Osteoblast (primary cell): ENCODE data around the gene CEP89. TPM values are rescaled to one million over a fixed set of nuclear protein-coding genes. Genes with fewer than 3 reads are reported as not detected.

Experiments
- DNase-seq: peaks from one replicate; pipeline ENCODE4 v3.0.0; 2011; ENCODE audit warnings: low spot score, mixed read lengths; ENCODE audit not compliant: insufficient read length; ENCODE audit errors: missing footprints
- H2AFZ ChIP-seq: 2 replicates; pipeline ENCODE4 v1.6.0; 2011; ENCODE audit warnings: mild to moderate bottlenecking, low read length
- H3K27ac ChIP-seq: 2 replicates; pipeline ENCODE4 v1.5.1; 2011; ENCODE audit warnings: mild to moderate bottlenecking, low read depth, low read length, moderate library complexity
- H3K27me3 ChIP-seq: 2 replicates; pipeline ENCODE4 v1.6.0; 2012; ENCODE audit warnings: mild to moderate bottlenecking, control low read depth, inconsistent platforms, low read length, moderate library complexity; ENCODE audit not compliant: insufficient read depth
- H3K36me3 ChIP-seq: 2 replicates; pipeline ENCODE4 v1.5.1; 2011; ENCODE audit warnings: mild to moderate bottlenecking, low read length, control low read depth, moderate library complexity; ENCODE audit not compliant: insufficient read depth
- H3K4me1 ChIP-seq: 2 replicates; pipeline ENCODE4 v1.5.1; 2011; ENCODE audit warnings: mild to moderate bottlenecking, low read length, control low read depth, moderate library complexity; ENCODE audit not compliant: insufficient read depth
- H3K4me2 ChIP-seq: 2 replicates; pipeline ENCODE4 v1.6.0; 2011; ENCODE audit warnings: mild to moderate bottlenecking, low read length; ENCODE audit not compliant: insufficient read depth
- H3K4me3 ChIP-seq: fragments of 200-600 bp; sonication (generic); 3 replicates; pipeline ENCODE4 v1.5.1; 2012; ENCODE audit warnings: mild to moderate bottlenecking, low read length, inconsistent platforms; ENCODE audit not compliant: insufficient read depth
- H3K79me2 ChIP-seq: 2 replicates; pipeline ENCODE4 v1.6.0; 2012; ENCODE audit warnings: mild to moderate bottlenecking, low read length, control low read depth, inconsistent platforms; ENCODE audit not compliant: insufficient read depth
- H3K9me3 ChIP-seq: 2 replicates; pipeline ENCODE4 v1.5.1; 2011; ENCODE audit warnings: low read depth, low read length, control low read depth
- H4K20me1 ChIP-seq: 2 replicates; pipeline ENCODE4 v1.6.0; 2012; ENCODE audit warnings: mild to moderate bottlenecking, low read length, control low read depth; ENCODE audit not compliant: insufficient read depth
- CTCF ChIP-seq: IDR thresholded peaks from 2 replicates; pipeline ENCODE4 v1.5.1; 2011; ENCODE audit warnings: mild to moderate bottlenecking, low read depth, low read length, moderate library complexity; ENCODE audit errors: extremely low read depth
- total RNA-seq: library from RNA; depleted of rRNA; stranded (reverse); fragments of >200 nt; gene quantifications from 2 replicates; pipeline ENCODE4 v1.2.3, GENCODE V29; 2012

Gene CEP89
- total RNA-seq, 1 donor, result 18.5 TPM

- TF ChIP-seq CTCF, result no peak
- Histone ChIP-seq H3K4me2 (no peak overlapping the region), H3K36me3 (no peaks in the 10 kb centered on the region), H3K27me3 (no peaks in the 10 kb centered on the region), H3K27ac (no peak overlapping the region), H3K4me3 (no peak overlapping the region), H3K79me2 (no peaks in the 10 kb centered on the region), H4K20me1 (no peaks in the 10 kb centered on the region), H3K9me3 (no peaks in the 10 kb centered on the region), H3K4me1 (peaks cover 8% of the 10 kb centered on the region), H2AFZ (no peak overlapping the region)
- peak; percentile 60 for DNase-seq
Observed at GRCh38 chr19:32831611-32832010, 140.1 kb downstream of the CEP89 start.

GRCh38 chr19:32830231-32831014 lies 141.3 kb downstream of the CEP89 start:
- TF ChIP-seq CTCF, result no peak
- Histone ChIP-seq H3K4me3 (peak overlapping the region; percentile 11), H4K20me1 (no peaks in the 10 kb centered on the region), H3K27me3 (no peaks in the 10 kb centered on the region), H3K4me1 (peaks cover 8% of the 10 kb centered on the region), H3K4me2 (peak overlapping the region; percentile 80), H2AFZ (peak overlapping the region; percentile 32), H3K79me2 (no peaks in the 10 kb centered on the region), H3K9me3 (no peaks in the 10 kb centered on the region), H3K36me3 (no peaks in the 10 kb centered on the region), H3K27ac (peak overlapping the region; percentile 58)
- DNase-seq, result peak; percentile 83

GRCh38 chr19:32829345-32829896 lies 142.3 kb downstream of the CEP89 start:
- no peaks in the 10 kb centered on the region for H4K20me1 ChIP-seq
- H3K79me2 ChIP-seq, result no peaks in the 10 kb centered on the region
- no peaks in the 10 kb centered on the region for H3K9me3 ChIP-seq
- no peak overlapping the region for H2AFZ ChIP-seq
- no peaks in the 10 kb centered on the region for H3K27me3 ChIP-seq
- no peak for DNase-seq
- peaks cover 8% of the 10 kb centered on the region for H3K4me1 ChIP-seq
- no peak overlapping the region for H3K4me3 ChIP-seq
- no peak overlapping the region for H3K4me2 ChIP-seq
- H3K27ac ChIP-seq, result no peak overlapping the region
- H3K36me3 ChIP-seq, result no peaks in the 10 kb centered on the region
- no peak for TF ChIP-seq CTCF

- no peaks in the 10 kb centered on the region for H4K20me1 ChIP-seq
- no peaks in the 10 kb centered on the region for H3K79me2 ChIP-seq
- peaks cover 8% of the 10 kb centered on the region for H3K4me1 ChIP-seq
- no peak overlapping the region for H3K4me2 ChIP-seq
- H3K4me3 ChIP-seq, result no peak overlapping the region
- no peak overlapping the region for H2AFZ ChIP-seq
- H3K36me3 ChIP-seq, result no peaks in the 10 kb centered on the region
- H3K27me3 ChIP-seq, result no peaks in the 10 kb centered on the region
- no peaks in the 10 kb centered on the region for H3K9me3 ChIP-seq
- H3K27ac ChIP-seq, result no peak overlapping the region
- DNase-seq, result peak; percentile 66
- TF ChIP-seq CTCF, result no peak
Observed at GRCh38 chr19:32828643-32829344, 143.0 kb downstream of the CEP89 start.
